Neural cell (in vitro differentiated cells): ENCODE results near the gene ZMYM1.
"Not testable (repeated sequence)": the region's sequence is repeated elsewhere in the genome, so short reads cannot be mapped to it uniquely, and the experiment has no call there.

ENCODE experiments used
- CTCF ChIP-seq: fragments of 450-650 bp; IDR thresholded peaks from 2 replicates; pipeline ENCODE4 v1.5.1; 2014; ENCODE audit warnings: antibody characterized with exemption, mild to moderate bottlenecking, moderate library complexity; ENCODE audit not compliant: poor library complexity, severe bottlenecking
- EP300 ChIP-seq: fragments of 450-650 bp; conservative IDR thresholded peaks from 2 replicates; pipeline ENCODE4 v1.6.1; 2014; ENCODE audit warnings: antibody characterized with exemption, mild to moderate bottlenecking, moderate library complexity; ENCODE audit not compliant: poor library complexity, severe bottlenecking
- EZH2 ChIP-seq: fragments of 200-600, 300-800 bp; shearing (Covaris generic), sonication (generic); IDR thresholded peaks from 2 replicates; pipeline ENCODE4 v1.6.1; 2014; ENCODE audit warnings: antibody characterized with exemption, low read length, borderline replicate concordance, mild to moderate bottlenecking; ENCODE audit not compliant: insufficient read depth, poor library complexity, severe bottlenecking
- POLR2AphosphoS5 ChIP-seq: IDR thresholded peaks from 2 replicates; pipeline ENCODE4 v1.6.1; 2012
- RAD21 ChIP-seq: fragments of 450-650 bp; conservative IDR thresholded peaks from 2 replicates; pipeline ENCODE4 v1.6.1; 2014; ENCODE audit warnings: antibody characterized with exemption, mild to moderate bottlenecking, moderate library complexity
- REST ChIP-seq: IDR thresholded peaks from 2 replicates; pipeline ENCODE4 v1.6.1; 2012; ENCODE audit warnings: borderline replicate concordance
- SMC3 ChIP-seq: fragments of 450-650 bp; conservative IDR thresholded peaks from 2 replicates; pipeline ENCODE4 v1.6.1; 2014; ENCODE audit warnings: antibody characterized with exemption, mild to moderate bottlenecking, moderate library complexity; ENCODE audit not compliant: poor library complexity
- TAF1 ChIP-seq: IDR thresholded peaks from 2 replicates; pipeline ENCODE4 v1.6.1; 2012; ENCODE audit warnings: low read depth

- TF ChIP-seq CTCF, POLR2AphosphoS5, REST, SMC3, RAD21, EP300, EZH2, TAF1: not testable (repeated sequence)
Measured at GRCh38 chr1:35137590-35137989, 58.4 kb downstream of the ZMYM1 start.
